Endothelial cell of umbilical vein (primary cell): ENCODE data around the gene SLC38A11. TPM values are rescaled to one million over a fixed set of nuclear protein-coding genes. Genes with fewer than 3 reads are reported as not detected.

Source experiments
- BruUV-seq: library from RNA; stranded (reverse); fragments of 400-500 nt; replicated peaks from 2 replicates; lab custom pipeline; 2021; lab: Mats Ljungman, UMichigan
- CTCF ChIA-PET: fragments of 300-600, 350-600 bp; sonication (Branson Sonifier 250); formaldehyde crosslinking; loops from one replicate; lab custom pipeline; 2021; ENCODE audit warnings: antibody characterized with exemption, inconsistent platforms; lab: Charles Lee
- POLR2A ChIA-PET: fragments of 300-600, 350-600 bp; sonication (Branson Sonifier 250); formaldehyde crosslinking; loops from one replicate; lab custom pipeline; 2021; ENCODE audit warnings: antibody characterized with exemption, inconsistent platforms; lab: Charles Lee
- DNase-seq: peaks from one replicate; pipeline ENCODE4 v3.0.0-alpha.2; 2011; ENCODE audit warnings: low read depth, low spot score
- FAIRE-seq: peaks from 2 replicates; lab custom pipeline; 2011; peaks lifted over from hg19 to GRCh38; lab: Jason Lieb, UNC
- H2AFZ ChIP-seq: 2 replicates; pipeline ENCODE4 v1.6.0; 2012; ENCODE audit warnings: low read depth, low read length, control low read depth, inconsistent platforms
- H3K27ac ChIP-seq: 2 replicates; pipeline ENCODE4 v1.5.1; 2011; ENCODE audit warnings: low read depth, mild to moderate bottlenecking, control low read depth, low read length, moderate library complexity; ENCODE audit not compliant: insufficient read depth
- H3K27me3 ChIP-seq, 2 experiments: 2 replicates each; pipeline versions ENCODE4 v1.6.0 to v1.6.1; 2011; ENCODE audit warnings: low read length in 2 of 2, mixed read lengths in 1 of 2; ENCODE audit not compliant: control insufficient read depth in 2 of 2, insufficient read depth in 2 of 2
- H3K36me3 ChIP-seq, 2 experiments: 2 replicates in 1 of 2; 3 replicates in 1 of 2; pipeline ENCODE4 v1.5.1; 2011; ENCODE audit warnings: low read length in 2 of 2, mild to moderate bottlenecking in 1 of 2, moderate library complexity in 1 of 2; ENCODE audit not compliant: control insufficient read depth in 2 of 2, insufficient read depth in 2 of 2; ENCODE audit errors: extremely low read depth in 1 of 2
- H3K4me1 ChIP-seq: 3 replicates; pipeline ENCODE4 v1.5.1; 2011; ENCODE audit warnings: mild to moderate bottlenecking, low read length; ENCODE audit not compliant: control insufficient read depth, insufficient read depth; ENCODE audit errors: extremely low read depth
- H3K4me2 ChIP-seq: 2 replicates; pipeline ENCODE4 v1.6.1; 2011; ENCODE audit warnings: low read length, control low read depth, mixed read lengths; ENCODE audit not compliant: insufficient read depth
- H3K4me3 ChIP-seq, 3 experiments: fragments of 200-600 bp in 1 of 3; sonication (generic), shearing (Covaris generic) in 1 of 3; replicated peaks in 1 of 3; 2 replicates each; pipeline ENCODE4 v1.5.1; 2011 to 2016; ENCODE audit warnings: control low read depth in 3 of 3, low read length in 3 of 3, mild to moderate bottlenecking in 2 of 3, inconsistent platforms in 1 of 3, low read depth in 1 of 3, moderate library complexity in 1 of 3; ENCODE audit not compliant: insufficient read depth in 1 of 3
- H3K79me2 ChIP-seq: 2 replicates; pipeline ENCODE4 v1.6.0; 2012; ENCODE audit warnings: low read length, inconsistent platforms; ENCODE audit not compliant: control insufficient read depth, insufficient read depth
- H3K9ac ChIP-seq: replicated peaks from 2 replicates; pipeline ENCODE3; 2011; ENCODE audit warnings: low read length, control low read depth; ENCODE audit not compliant: insufficient read depth; ENCODE audit errors: extremely low read depth
- H3K9me1 ChIP-seq: replicated peaks from 3 replicates; pipeline ENCODE4 v1.6.0; 2011; ENCODE audit warnings: mild to moderate bottlenecking, low read length; ENCODE audit not compliant: control insufficient read depth, insufficient read depth; ENCODE audit errors: extremely low read depth
- H3K9me3 ChIP-seq: replicated peaks from 2 replicates; pipeline ENCODE4 v1.5.1; 2012; ENCODE audit warnings: low read length, inconsistent platforms; ENCODE audit not compliant: control insufficient read depth, insufficient read depth
- H4K20me1 ChIP-seq: replicated peaks from 2 replicates; pipeline ENCODE3; 2011; ENCODE audit warnings: mild to moderate bottlenecking, low read length; ENCODE audit not compliant: control insufficient read depth, insufficient read depth; ENCODE audit errors: extremely low read depth
- FOS ChIP-seq: IDR thresholded peaks from 2 replicates; pipeline ENCODE4 v1.6.1; 2011; ENCODE audit warnings: mild to moderate bottlenecking, low read length, moderate library complexity, borderline replicate concordance; ENCODE audit not compliant: insufficient read depth
- JUN ChIP-seq: IDR thresholded peaks from 2 replicates; pipeline ENCODE4 v1.6.1; 2011; ENCODE audit warnings: borderline replicate concordance, low read depth; ENCODE audit not compliant: insufficient read length, insufficient read depth
- MAX ChIP-seq: IDR thresholded peaks from 2 replicates; pipeline ENCODE4 v1.6.1; 2011; ENCODE audit not compliant: insufficient read depth, insufficient read length
- MYC ChIP-seq: IDR thresholded peaks from one replicate; pipeline ENCODE4 v1.6.1; 2011; ENCODE audit warnings: mild to moderate bottlenecking, low read depth, low read length
- POLR2A ChIP-seq: IDR thresholded peaks from 2 replicates; pipeline ENCODE4 v1.6.1; 2012; ENCODE audit warnings: low read depth, mild to moderate bottlenecking, control low read depth, low read length
- POLR2AphosphoS5 ChIP-seq: IDR thresholded peaks from 2 replicates; pipeline ENCODE4 v1.6.1; 2012; ENCODE audit warnings: low read depth, mild to moderate bottlenecking, control low read depth, low read length, moderate library complexity; ENCODE audit not compliant: insufficient read depth
- dilution Hi-C: fragments of 300-500 bp; cut with MboI; formaldehyde crosslinking; loops from one replicate; pipeline ENCODE4 v1.15.0; 2019; ENCODE audit warnings: low sequenced_read_pairs; ENCODE audit not compliant: extremely low pct_ligation_motif_present
- intact Hi-C: fragments of 100-400 bp; cut with micrococcal nuclease; formaldehyde crosslinking; loops from one replicate; pipeline ENCODE4 v1.10.0; 2022
- polyA plus RNA-seq, 4 experiments: library from polyadenylated mRNA; depleted of rRNA in 3 of 4; stranded (reverse) in 3 of 4; unstranded in 1 of 4; fragments of >200 nt; gene quantifications; 2 replicates each; pipeline versions ENCODE4 v1.2.1 to v1.2.3, GENCODE V29; 2011 to 2012; ENCODE audit warnings: missing spikeins in 1 of 4
- total RNA-seq: library from RNA; stranded (reverse); gene quantifications from 2 replicates; pipeline ENCODE4 v1.2.3, GENCODE V29; 2021

The SLC38A11 gene
- total and polyA plus RNA-seq, 2 donors (not counting 3 experiments of a cell fraction or from before 2014, with no cell fraction given) = not detected

- Histone ChIP-seq H4K20me1 (no peaks in the 10 kb centered on the region), H3K4me3 (no peak overlapping the region), H3K9me3 (no peaks in the 10 kb centered on the region), H3K4me1 (no peaks in the 10 kb centered on the region), H3K36me3 (no peaks in the 10 kb centered on the region), H3K27ac (no peak overlapping the region), H3K27me3 (no peaks in the 10 kb centered on the region), H3K9me1 (no peaks in the 10 kb centered on the region), H3K4me2 (no peak overlapping the region), H2AFZ (no peak overlapping the region), H3K79me2 (no peaks in the 10 kb centered on the region), H3K9ac (no peak overlapping the region)
- TF ChIP-seq POLR2A (no peak), FOS (no peak), MYC (no peak)
- intact Hi-C loops (no loop called here), dilution Hi-C loops (no loop called here)
- CTCF ChIA-PET = interaction anchor here (1.5 to 2.0 kb wide), 2 partner anchors 9 to 28 kb away, joined by 4 to 11 read pairs; no protein-coding TSS in a partner anchor
- POLR2A ChIA-PET = no interaction called here
- no TSS peak for BruUV-seq
- no peak for FAIRE-seq
- no peak for DNase-seq
These were observed 73.0 kb downstream of the SLC38A11 start for GRCh38 chr2:164882276-164882675.

- Histone ChIP-seq H3K27ac (no peak overlapping the region), H3K9ac (no peak overlapping the region), H2AFZ (no peak overlapping the region), H3K9me1 (no peaks in the 10 kb centered on the region), H3K4me1 (no peaks in the 10 kb centered on the region), H3K4me3 (no peak overlapping the region), H3K27me3 (no peaks in the 10 kb centered on the region), H3K4me2 (no peak overlapping the region), H3K36me3 (no peaks in the 10 kb centered on the region), H4K20me1 (no peaks in the 10 kb centered on the region), H3K79me2 (no peaks in the 10 kb centered on the region), H3K9me3 (no peaks in the 10 kb centered on the region)
- intact Hi-C loops (no loop called here), dilution Hi-C loops (no loop called here)
- TF ChIP-seq JUN (no peak), POLR2AphosphoS5 (no peak), MAX (no peak), MYC (no peak)
- no peak for FAIRE-seq
- DNase-seq = no peak
- CTCF ChIA-PET = interaction anchor here (1.1 to 2.2 kb wide), 3 partner anchors 9 to 40 kb away, joined by 4 to 9 read pairs (median 9); partner anchors contain the start of gene COBLL1
- POLR2A ChIA-PET = no interaction called here
- no TSS peak for BruUV-seq
These were observed 73.8 kb downstream of the SLC38A11 start for GRCh38 chr2:164881524-164881923.
